Right lobe of liver (tissue), 6 donors: ENCODE data around the gene LHX4. TPM values are rescaled to one million over a fixed set of nuclear protein-coding genes. Genes with fewer than 3 reads are reported as not detected.

Experiments used
- ATAC-seq, 4 donors: fragments of 200-7000 bp; cut with Tn5 transposase; one replicate each; pipeline ENCODE4 v1.9.1; 2020; ENCODE audit warnings: mild to moderate bottlenecking in 4 of 4, moderate library complexity in 4 of 4
- DNase-seq, 3 donors: peaks; one replicate each; pipeline ENCODE4 v3.0.0-alpha.2; 2020
- H3K27ac ChIP-seq, 3 donors: fragments of 200-600 bp; one replicate each; pipeline ENCODE4 v1.8.0; 2022
- H3K27me3 ChIP-seq, 2 donors: fragments of 200-600 bp; one replicate each; pipeline ENCODE4 v1.8.0; 2022
- H3K36me3 ChIP-seq, 4 donors: fragments of 200-600 bp; sonication (generic) in 1 of 4; one replicate each; pipeline versions ENCODE4 v1.5.1 to v1.8.0; 2017 to 2022; ENCODE audit warnings: control low read depth in 1 of 4
- H3K4me1 ChIP-seq, 4 donors: fragments of 200-600 bp; sonication (generic) in 1 of 4; one replicate each; pipeline versions ENCODE4 v1.5.1 to v1.8.0; 2017 to 2022; ENCODE audit warnings: control low read depth in 1 of 4
- H3K4me3 ChIP-seq, 3 donors: fragments of 200-600 bp; one replicate each; pipeline ENCODE4 v1.8.0; 2022
- H3K9me3 ChIP-seq, 4 donors: fragments of 200-600 bp; sonication (generic) in 1 of 4; one replicate each; pipeline versions ENCODE4 v1.5.1 to v1.8.0; 2017 to 2022; ENCODE audit warnings: control low read depth in 1 of 4
- CTCF ChIP-seq, 4 donors: fragments of 200-600 bp in 3 of 4; fragments of 450-650 bp in 1 of 4; IDR thresholded peaks; one replicate each; pipeline versions ENCODE4 v1.5.1 to v1.8.0; 2016 to 2022; ENCODE audit warnings: antibody characterized with exemption in 4 of 4, mild to moderate bottlenecking in 2 of 4
- POLR2A ChIP-seq: fragments of 450-650 bp; IDR thresholded peaks from one replicate; pipeline ENCODE4 v1.6.1; 2017; ENCODE audit warnings: antibody characterized with exemption, mild to moderate bottlenecking
- WGBS: methylation state at CpG from one replicate; pipeline ENCODE4 v1.1.6; 2018; ENCODE audit warnings: low coverage, low lambda C conversion rate; ENCODE audit not compliant: insufficient coverage; ENCODE audit errors: missing lambda C conversion rate; 5-methylcytosine and 5-hydroxymethylcytosine counted together
- intact Hi-C, 2 donors: fragments of 100-400 bp; cut with DNase I; formaldehyde crosslinking; loops; one replicate each; pipeline versions ENCODE4 v1.11.2 to v1.14.1; 2022
- total RNA-seq, 6 experiments: library from RNA; depleted of rRNA in 2 of 6; stranded (reverse); fragments of >200 nt in 2 of 6; fragmentation: NEBNext Ultra II Directional in 3 of 6; extraction: Animal tissue kit (Norgen Biotek cat#: 25700) in 3 of 6; gene quantifications; one replicate each; pipeline versions ENCODE4 v1.1.0 to v1.2.4, GENCODE V29; 2016 to 2023
- donor health status: DM: no; HTN: yes; CAD: no.
- donor health status: DM: no; HTN: no; CAD: no.
- donor health status: DM: no; HTN: no; CAD: no.
- donor health status: DM: no; HTN: yes; CAD: no.
- donor health status: DM: no; HTN: yes; CAD: no.

The LHX4 gene
- total RNA-seq, 6 experiments from 2014 or later: not detected

GRCh38 chr1:180228648-180229482 is 1.2 kb upstream of the LHX4 start:
- intact Hi-C loops: no loop called here
- no peak for DNase-seq
- 5% methylated on average over 48 of the region's 57 CpGs for WGBS
- peak overlapping the region; percentile 42 to 56 (median 45) for H3K4me3 ChIP-seq
- ATAC-seq: peak in 3 of 4 donors; percentile 22 to 25 (median 23)
- H3K27ac ChIP-seq: no peak overlapping the region
- H3K27me3 ChIP-seq: peaks cover 16 to 53% of the 10 kb centered on the region in 2 donors
- H3K36me3 ChIP-seq: no peaks in the 10 kb centered on the region
- no peaks in the 10 kb centered on the region for H3K9me3 ChIP-seq
- no peak for TF ChIP-seq CTCF (IDR thresholded peaks at IDR 0.05)
- TF ChIP-seq POLR2A: no peak
- H3K4me1 ChIP-seq: peaks cover 0 to 27% (median 7%) of the 10 kb centered on the region in 4 donors

- DNase-seq (no peak), ATAC-seq (no peak)
- intact Hi-C loops: no loop called here
- TF ChIP-seq POLR2A: no peak
- TF ChIP-seq CTCF (IDR thresholded peaks at IDR 0.05): no peak
- peaks cover 16 to 66% of the 10 kb centered on the region in 2 donors for H3K27me3 ChIP-seq
- no peaks in the 10 kb centered on the region for H3K9me3 ChIP-seq
- peaks cover 0 to 41% (median 13%) of the 10 kb centered on the region in 4 donors for H3K4me1 ChIP-seq
- WGBS: under 1% methylated on average over 13 of the region's 28 CpGs
- no peaks in the 10 kb centered on the region for H3K36me3 ChIP-seq
- H3K27ac ChIP-seq: no peak overlapping the region
- H3K4me3 ChIP-seq: peak overlapping the region; percentile 42 to 56 (median 45)
These were observed 339 bp downstream of the LHX4 start for GRCh38 chr1:180230416-180230790.

- no peak for TF ChIP-seq CTCF (IDR thresholded peaks at IDR 0.05)
- no peak for TF ChIP-seq POLR2A
- WGBS: 0% methylated on average over 3 of the region's 65 CpGs
- Histone ChIP-seq H3K9me3 (no peaks in the 10 kb centered on the region), H3K4me3 (peak overlapping the region; percentile 42 to 56 (median 45)), H3K27ac (no peak overlapping the region), H3K4me1 (peaks cover 0 to 44% (median 14%) of the 10 kb centered on the region in 4 donors), H3K36me3 (no peaks in the 10 kb centered on the region), H3K27me3 (peaks cover 16 to 72% of the 10 kb centered on the region in 2 donors)
- peak in 1 of 4 donors; percentile 12 for ATAC-seq
- DNase-seq: no peak
- intact Hi-C loops: no loop called here
These were observed 884 bp downstream of the LHX4 start for GRCh38 chr1:180230791-180231505.

- Histone ChIP-seq H3K4me3 (peak overlapping the region in 1 of 3 donors; percentile 56), H3K27me3 (peaks cover 16 to 78% of the 10 kb centered on the region in 2 donors), H3K36me3 (no peaks in the 10 kb centered on the region), H3K9me3 (no peaks in the 10 kb centered on the region), H3K27ac (no peak overlapping the region), H3K4me1 (peaks cover 0 to 44% (median 14%) of the 10 kb centered on the region in 4 donors)
- no peak for TF ChIP-seq POLR2A
- no peak for TF ChIP-seq CTCF (IDR thresholded peaks at IDR 0.05)
- ATAC-seq (no peak), DNase-seq (no peak)
- WGBS: 0% methylated on average over 25 of the region's 37 CpGs
- intact Hi-C loops: no loop called here
These were observed 1.4 kb downstream of the LHX4 start for GRCh38 chr1:180231506-180231921.
